HCT116 (cell line): ENCODE data around the gene OLAH. TPM values are rescaled to one million over a fixed set of nuclear protein-coding genes. Genes with fewer than 3 reads are reported as not detected.

Experiments used
- ATAC-seq: fragments of 200-7000 bp; cut with Tn5 transposase; 2 replicates; pipeline ENCODE4 v1.9.1; 2020; ENCODE audit warnings: mild to moderate bottlenecking, moderate library complexity
- BruUV-seq: library from RNA; stranded (reverse); fragments of 400-500 nt; replicated peaks from 2 replicates; lab custom pipeline; 2021; lab: Mats Ljungman, UMichigan
- CTCF ChIA-PET: fragments of 300-600 bp; sonication (Branson Sonifier 250); formaldehyde crosslinking; loops from one replicate; lab custom pipeline; 2021; ENCODE audit warnings: antibody characterized with exemption; lab: Charles Lee
- POLR2A ChIA-PET: fragments of 300-600, 350-600 bp; sonication (Branson Sonifier 250); formaldehyde crosslinking; loops from one replicate; lab custom pipeline; 2021; ENCODE audit warnings: antibody characterized with exemption; lab: Charles Lee
- RAD21 ChIA-PET, 2 experiments: fragments of 300-600 bp; sonication (Branson Sonifier 250); formaldehyde crosslinking; loops; one replicate each; lab custom pipeline; 2023; ENCODE audit warnings: low total read pairs in 2 of 2; ENCODE audit not compliant: uncharacterized antibody in 2 of 2, unreplicated experiment in 2 of 2, low non-redundant PET in 1 of 2; lab: Charles Lee
- DNase-seq: peaks from one replicate; pipeline ENCODE4 v3.0.0-alpha.2; 2010; ENCODE audit warnings: low read depth, low spot score
- H2AFZ ChIP-seq: fragments of 200-600 bp; shearing (Covaris generic), sonication (generic); 2 replicates; pipeline ENCODE4 v1.6.1; 2017; ENCODE audit warnings: low read depth, mixed run types, mixed read lengths, antibody characterized with exemption, low read length; ENCODE audit not compliant: poor library complexity, severe bottlenecking
- H3K27ac ChIP-seq: 2 replicates; pipeline ENCODE4 v1.5.1; 2012; ENCODE audit warnings: low read depth, low read length
- H3K27me3 ChIP-seq: fragments of 200-600 bp; sonication (generic); 2 replicates; pipeline ENCODE4 v1.6.1; 2016; ENCODE audit warnings: mixed run types, low read length, mixed read lengths; ENCODE audit not compliant: insufficient read depth
- H3K36me3 ChIP-seq, 2 experiments: fragments of 200-500 bp in 1 of 2; fragments of 200-600 bp in 1 of 2; sonication (Bioruptor generic) in 1 of 2; sonication (generic) in 1 of 2; 2 replicates each; pipeline versions ENCODE4 v1.5.1 to v1.6.1; 2014 to 2016; ENCODE audit warnings: low read length in 2 of 2, inconsistent platforms in 1 of 2, mixed read lengths in 1 of 2, mixed run types in 1 of 2; ENCODE audit not compliant: insufficient read depth in 2 of 2, control insufficient read depth in 1 of 2
- H3K4me1 ChIP-seq, 2 experiments: fragments of 200-600 bp in 1 of 2; sonication (generic) in 1 of 2; 2 replicates each; pipeline versions ENCODE4 v1.5.1 to v1.6.1; 2012 to 2017; ENCODE audit warnings: low read length in 2 of 2, inconsistent platforms in 1 of 2, mild to moderate bottlenecking in 1 of 2, mixed read lengths in 1 of 2, mixed run types in 1 of 2, moderate library complexity in 1 of 2; ENCODE audit not compliant: insufficient read depth in 2 of 2, control insufficient read depth in 1 of 2
- H3K4me2 ChIP-seq: fragments of 200-600 bp; sonication (generic); 2 replicates; pipeline ENCODE4 v1.6.1; 2017; ENCODE audit warnings: mixed run types, low read length, mixed read lengths
- H3K4me3 ChIP-seq, 2 experiments: fragments of 200-600 bp in 1 of 2; sonication (generic) in 1 of 2; replicated peaks in 1 of 2; 2 replicates each; pipeline ENCODE4 v1.5.1; 2011 to 2016; ENCODE audit warnings: low read length in 2 of 2, control low read depth in 1 of 2, low read depth in 1 of 2, mild to moderate bottlenecking in 1 of 2, mixed read lengths in 1 of 2, mixed run types in 1 of 2
- H3K79me2 ChIP-seq: fragments of 200-600 bp; sonication (generic); 2 replicates; pipeline ENCODE4 v1.6.1; 2017; ENCODE audit warnings: mild to moderate bottlenecking, mixed run types, low read length, moderate library complexity, mixed read lengths; ENCODE audit not compliant: insufficient read depth
- H3K9ac ChIP-seq: fragments of 200-600 bp; sonication (generic); 2 replicates; pipeline ENCODE4 v1.6.1; 2016; ENCODE audit warnings: low read length, mixed read lengths
- H3K9me2 ChIP-seq: fragments of 200-600 bp; sonication (generic), shearing (Covaris generic); 2 replicates; pipeline ENCODE4 v1.6.1; 2017; ENCODE audit warnings: mixed run types, mild to moderate bottlenecking, moderate library complexity; ENCODE audit not compliant: insufficient read depth
- H3K9me3 ChIP-seq, 2 experiments: fragments of 200-500 bp in 1 of 2; fragments of 200-600 bp in 1 of 2; sonication (Bioruptor generic) in 1 of 2; sonication (generic) in 1 of 2; 2 replicates each; pipeline ENCODE4 v1.6.1; 2014 to 2017; ENCODE audit warnings: low read length in 2 of 2, mixed read lengths in 2 of 2, inconsistent platforms in 1 of 2, low read depth in 1 of 2, mild to moderate bottlenecking in 1 of 2, mixed run types in 1 of 2, moderate library complexity in 1 of 2; ENCODE audit not compliant: control insufficient read depth in 1 of 2, insufficient read depth in 1 of 2
- H4K20me1 ChIP-seq: fragments of 200-600 bp; sonication (generic), shearing (Covaris generic); 2 replicates; pipeline ENCODE4 v1.6.1; 2017; ENCODE audit warnings: mixed run types, mild to moderate bottlenecking, moderate library complexity; ENCODE audit not compliant: insufficient read depth
- EGR1 ChIP-seq: IDR thresholded peaks from 2 replicates; pipeline ENCODE4 v1.6.1; 2012; ENCODE audit warnings: low read depth
- ELF1 ChIP-seq: IDR thresholded peaks from 2 replicates; pipeline ENCODE4 v1.6.1; 2012; ENCODE audit warnings: low read depth, borderline replicate concordance
- EZH2 ChIP-seq: fragments of 200-600 bp; sonication (generic); IDR thresholded peaks from 2 replicates; pipeline ENCODE4 v1.6.1; 2017; ENCODE audit warnings: antibody characterized with exemption, mixed run types
- EZH2phosphoT487 ChIP-seq: fragments of 200-600 bp; IDR thresholded peaks from 2 replicates; pipeline ENCODE4 v1.6.1; 2018; ENCODE audit warnings: antibody characterized with exemption, borderline replicate concordance
- POLR2A ChIP-seq: IDR thresholded peaks from 2 replicates; pipeline ENCODE4 v1.7.0; 2011; ENCODE audit warnings: borderline replicate concordance; ENCODE audit not compliant: insufficient read depth, insufficient read length; ENCODE audit errors: extremely low read depth
- SP1 ChIP-seq: IDR thresholded peaks from 2 replicates; pipeline ENCODE4 v1.6.1; 2012; ENCODE audit warnings: low read depth
- TCF7L2 ChIP-seq: IDR thresholded peaks from 2 replicates; pipeline ENCODE4 v1.7.0; 2011; ENCODE audit warnings: borderline replicate concordance, inconsistent platforms; ENCODE audit not compliant: insufficient read depth, insufficient read length; ENCODE audit errors: extremely low read depth
- ZFX ChIP-seq: fragments of 450-650 bp; IDR thresholded peaks from 2 replicates; pipeline ENCODE4 v1.6.1; 2017
- ZNF274 ChIP-seq: fragments of 200-500 bp; sonication (Bioruptor generic); IDR thresholded peaks from 2 replicates; pipeline ENCODE4 v1.6.1; 2014; ENCODE audit warnings: mild to moderate bottlenecking, low read depth, low read length, inconsistent platforms
- intact Hi-C: fragments of 100-400 bp; cut with micrococcal nuclease; formaldehyde crosslinking; loops from 2 replicates; pipeline ENCODE4 v1.10.0; 2022
- total RNA-seq: library from RNA; stranded (reverse); gene quantifications from one replicate; pipeline ENCODE4 v1.2.1, GENCODE V29; 2021; ENCODE audit not compliant: unreplicated experiment
- TF ChIP-seq, protein P1 (sequence below): IDR thresholded peaks from 2 replicates; pipeline ENCODE4 v1.6.1; 2011; ENCODE audit warnings: mild to moderate bottlenecking, low read length, moderate library complexity; ENCODE audit not compliant: insufficient replicate concordance; ENCODE audit errors: extremely low read depth
- TF ChIP-seq, protein P2 (sequence below): IDR thresholded peaks from 2 replicates; pipeline ENCODE4 v1.6.1; 2012

Gene OLAH
- total RNA-seq, 1 experiment from 2014 or later = not detected

DNA sequence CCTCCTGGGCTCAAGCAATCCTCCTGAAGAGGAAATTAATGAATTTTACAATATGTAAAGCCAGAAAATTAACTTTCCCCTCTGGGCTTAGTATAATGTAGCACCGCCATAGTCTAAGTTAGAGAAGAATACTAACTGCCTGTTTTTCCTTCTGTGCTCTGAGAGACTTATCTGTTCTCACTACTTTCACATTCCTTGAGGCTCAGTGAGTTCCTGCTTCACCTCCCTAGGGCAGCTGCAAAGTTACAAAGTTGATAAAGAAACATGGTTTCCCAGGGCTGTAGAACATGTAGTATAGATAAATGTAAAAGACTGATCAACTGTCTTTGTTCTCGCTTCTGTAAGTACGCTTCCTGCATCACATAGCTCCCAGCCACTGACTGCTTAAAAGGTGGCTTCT is 16.0 kb upstream of the OLAH start:
- DNase-seq = no peak
- H3K27me3 ChIP-seq = no peaks in the 10 kb centered on the region
- no peak overlapping the region for H3K27ac ChIP-seq
- no TSS peak for BruUV-seq
- RAD21 ChIA-PET = no interaction called here
- H4K20me1 ChIP-seq = no peaks in the 10 kb centered on the region
- no peak overlapping the region for H2AFZ ChIP-seq
- no peaks in the 10 kb centered on the region for H3K36me3 ChIP-seq
- H3K9ac ChIP-seq = no peak overlapping the region
- no peak overlapping the region for H3K4me3 ChIP-seq
- ATAC-seq = no peak
- H3K79me2 ChIP-seq = no peaks in the 10 kb centered on the region
- intact Hi-C loops = no loop called here
- no peaks in the 10 kb centered on the region for H3K4me1 ChIP-seq
- CTCF ChIA-PET = no interaction called here
- POLR2A ChIA-PET = no interaction called here
- no peak for TF ChIP-seq ZNF274
- no peak for TF ChIP-seq EGR1
- TF ChIP-seq SP1 = no peak
- TF ChIP-seq TCF7L2 = no peak
- TF ChIP-seq ELF1 = no peak
- TF ChIP-seq POLR2A = no peak
- TF ChIP-seq, protein P1, sequence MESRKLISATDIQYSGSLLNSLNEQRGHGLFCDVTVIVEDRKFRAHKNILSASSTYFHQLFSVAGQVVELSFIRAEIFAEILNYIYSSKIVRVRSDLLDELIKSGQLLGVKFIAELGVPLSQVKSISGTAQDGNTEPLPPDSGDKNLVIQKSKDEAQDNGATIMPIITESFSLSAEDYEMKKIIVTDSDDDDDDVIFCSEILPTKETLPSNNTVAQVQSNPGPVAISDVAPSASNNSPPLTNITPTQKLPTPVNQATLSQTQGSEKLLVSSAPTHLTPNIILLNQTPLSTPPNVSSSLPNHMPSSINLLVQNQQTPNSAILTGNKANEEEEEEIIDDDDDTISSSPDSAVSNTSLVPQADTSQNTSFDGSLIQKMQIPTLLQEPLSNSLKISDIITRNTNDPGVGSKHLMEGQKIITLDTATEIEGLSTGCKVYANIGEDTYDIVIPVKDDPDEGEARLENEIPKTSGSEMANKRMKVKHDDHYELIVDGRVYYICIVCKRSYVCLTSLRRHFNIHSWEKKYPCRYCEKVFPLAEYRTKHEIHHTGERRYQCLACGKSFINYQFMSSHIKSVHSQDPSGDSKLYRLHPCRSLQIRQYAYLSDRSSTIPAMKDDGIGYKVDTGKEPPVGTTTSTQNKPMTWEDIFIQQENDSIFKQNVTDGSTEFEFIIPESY = no peak
- no peak for TF ChIP-seq EZH2phosphoT487
- TF ChIP-seq, protein P2, sequence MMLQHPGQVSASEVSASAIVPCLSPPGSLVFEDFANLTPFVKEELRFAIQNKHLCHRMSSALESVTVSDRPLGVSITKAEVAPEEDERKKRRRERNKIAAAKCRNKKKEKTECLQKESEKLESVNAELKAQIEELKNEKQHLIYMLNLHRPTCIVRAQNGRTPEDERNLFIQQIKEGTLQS = no peak
- TF ChIP-seq EZH2 = no peak
- TF ChIP-seq ZFX = no peak
- H3K9me2 ChIP-seq = no peaks in the 10 kb centered on the region
- no peak overlapping the region for H3K4me2 ChIP-seq
- H3K9me3 ChIP-seq = no peaks in the 10 kb centered on the region
